Measurements from ENCODE around the gene IPO9. TPM values are rescaled to one million over a fixed set of nuclear protein-coding genes. Genes with fewer than 3 reads are reported as not detected.

The IPO9 gene
- total RNA-seq, 1 experiment from 2014 or later: 80.6 TPM

DNA sequence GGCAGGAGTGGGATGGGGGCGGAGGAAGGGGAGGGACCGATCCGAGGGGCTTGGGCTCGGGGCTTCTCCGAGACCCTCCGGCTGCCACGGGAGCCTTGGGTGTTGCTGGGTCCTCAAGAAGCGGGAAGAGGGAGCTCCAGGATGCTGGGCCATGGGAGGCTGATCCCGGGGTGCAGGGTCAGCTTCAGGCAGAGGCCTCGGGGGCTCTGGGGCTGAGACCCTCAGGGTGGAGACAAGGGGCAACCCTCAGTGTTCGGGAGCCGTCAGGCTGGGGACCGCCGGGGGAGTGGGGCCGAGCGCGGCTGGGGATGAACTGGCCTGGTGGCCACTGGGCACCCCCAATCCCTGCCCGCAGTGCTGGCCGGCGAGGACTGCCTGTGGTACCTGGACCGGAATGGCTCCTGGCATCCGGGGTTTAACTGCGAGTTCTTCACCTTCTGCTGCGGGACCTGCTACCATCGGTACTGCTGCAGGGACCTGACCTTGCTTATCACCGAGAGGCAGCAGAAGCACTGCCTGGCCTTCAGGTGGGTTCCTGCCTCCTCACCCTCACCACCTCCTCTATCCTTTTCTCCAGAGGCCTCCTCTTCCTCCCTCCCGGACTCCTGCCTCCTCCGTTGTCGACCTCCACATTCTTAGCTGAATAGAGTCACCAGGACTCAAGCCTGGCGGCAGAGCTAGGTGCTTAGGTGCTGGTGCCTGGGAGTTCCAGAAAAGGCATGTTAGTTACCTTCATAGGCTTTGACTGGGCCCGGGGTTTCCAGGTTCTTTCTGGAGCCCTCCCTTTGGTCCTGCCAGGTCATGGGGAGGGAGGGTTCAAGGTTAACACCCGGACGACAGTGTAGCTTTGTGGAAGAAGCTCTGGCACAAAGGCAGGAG, 60.4 kb downstream of the IPO9 start (continued):
- TF ChIP-seq RAD21 (IDR thresholded peaks at IDR 0.05; ENCODE audit: low read depth) (no peak), JUND (IDR thresholded peaks at IDR 0.05) (no peak), YY1 (IDR thresholded peaks at IDR 0.05; ENCODE audit: extremely low read depth, insufficient replicate concordance, low read depth, low read length) (no peak), CBX3 (IDR thresholded peaks at IDR 0.05; ENCODE audit: low read depth) (no peak), EZH2phosphoT487 (IDR thresholded peaks at IDR 0.05; ENCODE audit: borderline replicate concordance) (no peak), ZFX (IDR thresholded peaks at IDR 0.05) (no peak)
- TF ChIP-seq, protein P1, sequence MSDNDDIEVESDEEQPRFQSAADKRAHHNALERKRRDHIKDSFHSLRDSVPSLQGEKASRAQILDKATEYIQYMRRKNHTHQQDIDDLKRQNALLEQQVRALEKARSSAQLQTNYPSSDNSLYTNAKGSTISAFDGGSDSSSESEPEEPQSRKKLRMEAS (IDR thresholded peaks at IDR 0.05): no peak

DNA sequence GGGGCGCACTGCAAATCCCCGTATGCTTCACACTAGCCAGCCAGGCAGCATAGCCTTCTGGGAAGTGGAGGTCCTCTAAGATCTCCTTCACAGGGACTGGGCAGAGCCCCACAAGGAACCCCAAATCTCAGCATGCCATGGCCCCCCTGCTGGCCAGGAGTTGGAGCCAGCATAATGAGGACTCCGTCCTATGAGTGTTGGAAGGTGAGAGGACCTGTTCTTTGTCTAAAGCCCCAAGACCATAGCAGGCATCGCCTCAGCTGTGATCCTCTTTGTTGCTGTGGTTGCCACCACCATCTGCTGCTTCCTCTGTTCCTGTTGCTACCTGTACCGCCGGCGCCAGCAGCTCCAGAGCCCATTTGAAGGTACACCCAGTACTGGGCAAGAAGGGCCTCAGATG, 61.3 kb downstream of the IPO9 start:
- intact Hi-C loops (cut with micrococcal nuclease): no loop called here
- ATAC-seq: no peak
- Histone ChIP-seq H3K27me3 (ENCODE audit: insufficient read depth, low read length) (no peaks in the 10 kb centered on the region), H4K20me1 (ENCODE audit: insufficient read depth) (no peaks in the 10 kb centered on the region), H3K4me2 (ENCODE audit: low read length) (no peak overlapping the region), H3K27ac (ENCODE audit: low read depth, low read length) (no peak overlapping the region), H3K4me1 (ENCODE audit: control insufficient read depth in 1 of 2, insufficient read depth in 2 of 2, low read length in 2 of 2) (peaks cover 19 to 30% of the 10 kb centered on the region in 2 experiments), H3K9ac (ENCODE audit: low read length) (no peak overlapping the region), H2AFZ (ENCODE audit: low read depth, low read length, poor library complexity, severe bottlenecking) (no peak overlapping the region), H3K4me3 (replicated peaks in 1 of 2; ENCODE audit: low read depth in 1 of 2, low read length in 2 of 2) (no peak overlapping the region), H3K9me2 (ENCODE audit: insufficient read depth) (no peaks in the 10 kb centered on the region), H3K36me3 (ENCODE audit: control insufficient read depth in 1 of 2, insufficient read depth in 2 of 2, low read length in 2 of 2) (no peaks in the 10 kb centered on the region), H3K9me3 (ENCODE audit: control insufficient read depth in 1 of 2, insufficient read depth in 1 of 2, low read depth in 1 of 2, low read length in 2 of 2) (no peaks in the 10 kb centered on the region), H3K79me2 (ENCODE audit: insufficient read depth, low read length) (no peaks in the 10 kb centered on the region)
- ChIA-PET POLR2A (interaction anchor here (1.3 kb wide), 1 partner anchor 120 kb away, joined by 3 read pairs; the partner anchor contains the start of gene ELF3), RAD21 (ENCODE audit: low non-redundant PET in 1 of 2, low total read pairs in 2 of 2, uncharacterized antibody in 2 of 2, unreplicated experiment in 2 of 2) (no interaction called here), CTCF (no interaction called here)
- no peak for DNase-seq (ENCODE audit: low read depth, low spot score)
- BruUV-seq (replicated peaks): no TSS peak
- TF ChIP-seq ZNF274 (IDR thresholded peaks at IDR 0.05; ENCODE audit: low read depth, low read length): no peak
- TF ChIP-seq YY1 (IDR thresholded peaks at IDR 0.05; ENCODE audit: extremely low read depth, insufficient replicate concordance, low read depth, low read length): no peak
- TF ChIP-seq SP1 (IDR thresholded peaks at IDR 0.05; ENCODE audit: low read depth): no peak
- TF ChIP-seq EZH2phosphoT487 (IDR thresholded peaks at IDR 0.05; ENCODE audit: borderline replicate concordance): no peak
- no peak for TF ChIP-seq EGR1 (IDR thresholded peaks at IDR 0.05; ENCODE audit: low read depth)
- TF ChIP-seq SRF (IDR thresholded peaks at IDR 0.05; ENCODE audit: low read depth): no peak
- no peak for TF ChIP-seq FOSL1 (IDR thresholded peaks at IDR 0.05; ENCODE audit: low read depth)
- TF ChIP-seq, protein P2, sequence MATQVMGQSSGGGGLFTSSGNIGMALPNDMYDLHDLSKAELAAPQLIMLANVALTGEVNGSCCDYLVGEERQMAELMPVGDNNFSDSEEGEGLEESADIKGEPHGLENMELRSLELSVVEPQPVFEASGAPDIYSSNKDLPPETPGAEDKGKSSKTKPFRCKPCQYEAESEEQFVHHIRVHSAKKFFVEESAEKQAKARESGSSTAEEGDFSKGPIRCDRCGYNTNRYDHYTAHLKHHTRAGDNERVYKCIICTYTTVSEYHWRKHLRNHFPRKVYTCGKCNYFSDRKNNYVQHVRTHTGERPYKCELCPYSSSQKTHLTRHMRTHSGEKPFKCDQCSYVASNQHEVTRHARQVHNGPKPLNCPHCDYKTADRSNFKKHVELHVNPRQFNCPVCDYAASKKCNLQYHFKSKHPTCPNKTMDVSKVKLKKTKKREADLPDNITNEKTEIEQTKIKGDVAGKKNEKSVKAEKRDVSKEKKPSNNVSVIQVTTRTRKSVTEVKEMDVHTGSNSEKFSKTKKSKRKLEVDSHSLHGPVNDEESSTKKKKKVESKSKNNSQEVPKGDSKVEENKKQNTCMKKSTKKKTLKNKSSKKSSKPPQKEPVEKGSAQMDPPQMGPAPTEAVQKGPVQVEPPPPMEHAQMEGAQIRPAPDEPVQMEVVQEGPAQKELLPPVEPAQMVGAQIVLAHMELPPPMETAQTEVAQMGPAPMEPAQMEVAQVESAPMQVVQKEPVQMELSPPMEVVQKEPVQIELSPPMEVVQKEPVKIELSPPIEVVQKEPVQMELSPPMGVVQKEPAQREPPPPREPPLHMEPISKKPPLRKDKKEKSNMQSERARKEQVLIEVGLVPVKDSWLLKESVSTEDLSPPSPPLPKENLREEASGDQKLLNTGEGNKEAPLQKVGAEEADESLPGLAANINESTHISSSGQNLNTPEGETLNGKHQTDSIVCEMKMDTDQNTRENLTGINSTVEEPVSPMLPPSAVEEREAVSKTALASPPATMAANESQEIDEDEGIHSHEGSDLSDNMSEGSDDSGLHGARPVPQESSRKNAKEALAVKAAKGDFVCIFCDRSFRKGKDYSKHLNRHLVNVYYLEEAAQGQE (IDR thresholded peaks at IDR 0.05; ENCODE audit: low read depth): no peak
- TF ChIP-seq ZFX (IDR thresholded peaks at IDR 0.05): no peak
- TF ChIP-seq, protein P3, sequence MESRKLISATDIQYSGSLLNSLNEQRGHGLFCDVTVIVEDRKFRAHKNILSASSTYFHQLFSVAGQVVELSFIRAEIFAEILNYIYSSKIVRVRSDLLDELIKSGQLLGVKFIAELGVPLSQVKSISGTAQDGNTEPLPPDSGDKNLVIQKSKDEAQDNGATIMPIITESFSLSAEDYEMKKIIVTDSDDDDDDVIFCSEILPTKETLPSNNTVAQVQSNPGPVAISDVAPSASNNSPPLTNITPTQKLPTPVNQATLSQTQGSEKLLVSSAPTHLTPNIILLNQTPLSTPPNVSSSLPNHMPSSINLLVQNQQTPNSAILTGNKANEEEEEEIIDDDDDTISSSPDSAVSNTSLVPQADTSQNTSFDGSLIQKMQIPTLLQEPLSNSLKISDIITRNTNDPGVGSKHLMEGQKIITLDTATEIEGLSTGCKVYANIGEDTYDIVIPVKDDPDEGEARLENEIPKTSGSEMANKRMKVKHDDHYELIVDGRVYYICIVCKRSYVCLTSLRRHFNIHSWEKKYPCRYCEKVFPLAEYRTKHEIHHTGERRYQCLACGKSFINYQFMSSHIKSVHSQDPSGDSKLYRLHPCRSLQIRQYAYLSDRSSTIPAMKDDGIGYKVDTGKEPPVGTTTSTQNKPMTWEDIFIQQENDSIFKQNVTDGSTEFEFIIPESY (IDR thresholded peaks at IDR 0.05; ENCODE audit: extremely low read depth, insufficient replicate concordance, low read length): no peak
- TF ChIP-seq, protein P4, sequence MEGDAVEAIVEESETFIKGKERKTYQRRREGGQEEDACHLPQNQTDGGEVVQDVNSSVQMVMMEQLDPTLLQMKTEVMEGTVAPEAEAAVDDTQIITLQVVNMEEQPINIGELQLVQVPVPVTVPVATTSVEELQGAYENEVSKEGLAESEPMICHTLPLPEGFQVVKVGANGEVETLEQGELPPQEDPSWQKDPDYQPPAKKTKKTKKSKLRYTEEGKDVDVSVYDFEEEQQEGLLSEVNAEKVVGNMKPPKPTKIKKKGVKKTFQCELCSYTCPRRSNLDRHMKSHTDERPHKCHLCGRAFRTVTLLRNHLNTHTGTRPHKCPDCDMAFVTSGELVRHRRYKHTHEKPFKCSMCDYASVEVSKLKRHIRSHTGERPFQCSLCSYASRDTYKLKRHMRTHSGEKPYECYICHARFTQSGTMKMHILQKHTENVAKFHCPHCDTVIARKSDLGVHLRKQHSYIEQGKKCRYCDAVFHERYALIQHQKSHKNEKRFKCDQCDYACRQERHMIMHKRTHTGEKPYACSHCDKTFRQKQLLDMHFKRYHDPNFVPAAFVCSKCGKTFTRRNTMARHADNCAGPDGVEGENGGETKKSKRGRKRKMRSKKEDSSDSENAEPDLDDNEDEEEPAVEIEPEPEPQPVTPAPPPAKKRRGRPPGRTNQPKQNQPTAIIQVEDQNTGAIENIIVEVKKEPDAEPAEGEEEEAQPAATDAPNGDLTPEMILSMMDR (IDR thresholded peaks at IDR 0.05 in 2 of 3, conservative IDR thresholded peaks at IDR 0.05 in 1 of 3; ENCODE audit: borderline replicate concordance in 1 of 3, insufficient read depth in 1 of 3, low read depth in 2 of 3, low read length in 2 of 3): no peak
- no peak for TF ChIP-seq CBX3 (IDR thresholded peaks at IDR 0.05; ENCODE audit: low read depth)
- TF ChIP-seq, protein P5, sequence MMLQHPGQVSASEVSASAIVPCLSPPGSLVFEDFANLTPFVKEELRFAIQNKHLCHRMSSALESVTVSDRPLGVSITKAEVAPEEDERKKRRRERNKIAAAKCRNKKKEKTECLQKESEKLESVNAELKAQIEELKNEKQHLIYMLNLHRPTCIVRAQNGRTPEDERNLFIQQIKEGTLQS (IDR thresholded peaks at IDR 0.05): no peak
